D341Med (cell line): ENCODE measurements around the gene FUT8.

Source experiments
- DNase-seq: peaks from one replicate; pipeline ENCODE4 v3.0.0; 2012; ENCODE audit warnings: low spot score

FUT8 gene

DNA sequence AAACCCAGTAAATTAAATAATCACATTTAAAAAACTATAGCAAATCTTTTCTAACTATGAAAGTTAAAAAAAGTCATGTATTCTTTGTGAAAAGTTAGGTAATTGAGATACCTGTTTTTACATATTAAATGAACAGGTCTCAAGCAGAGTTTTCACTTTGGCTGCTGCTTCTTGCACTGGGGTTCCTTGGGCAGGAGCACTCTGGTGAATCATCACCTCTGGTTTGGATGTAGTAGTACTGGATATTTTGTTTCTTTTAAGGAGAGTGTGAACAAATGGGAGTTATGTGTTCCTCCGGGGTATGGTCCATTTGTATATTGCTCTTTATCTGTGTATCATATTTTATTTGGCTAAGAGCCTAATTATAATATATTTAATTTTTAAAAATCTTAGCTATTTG is 82.7 kb downstream of the FUT8 start:
- DNase-seq: no peak

DNA sequence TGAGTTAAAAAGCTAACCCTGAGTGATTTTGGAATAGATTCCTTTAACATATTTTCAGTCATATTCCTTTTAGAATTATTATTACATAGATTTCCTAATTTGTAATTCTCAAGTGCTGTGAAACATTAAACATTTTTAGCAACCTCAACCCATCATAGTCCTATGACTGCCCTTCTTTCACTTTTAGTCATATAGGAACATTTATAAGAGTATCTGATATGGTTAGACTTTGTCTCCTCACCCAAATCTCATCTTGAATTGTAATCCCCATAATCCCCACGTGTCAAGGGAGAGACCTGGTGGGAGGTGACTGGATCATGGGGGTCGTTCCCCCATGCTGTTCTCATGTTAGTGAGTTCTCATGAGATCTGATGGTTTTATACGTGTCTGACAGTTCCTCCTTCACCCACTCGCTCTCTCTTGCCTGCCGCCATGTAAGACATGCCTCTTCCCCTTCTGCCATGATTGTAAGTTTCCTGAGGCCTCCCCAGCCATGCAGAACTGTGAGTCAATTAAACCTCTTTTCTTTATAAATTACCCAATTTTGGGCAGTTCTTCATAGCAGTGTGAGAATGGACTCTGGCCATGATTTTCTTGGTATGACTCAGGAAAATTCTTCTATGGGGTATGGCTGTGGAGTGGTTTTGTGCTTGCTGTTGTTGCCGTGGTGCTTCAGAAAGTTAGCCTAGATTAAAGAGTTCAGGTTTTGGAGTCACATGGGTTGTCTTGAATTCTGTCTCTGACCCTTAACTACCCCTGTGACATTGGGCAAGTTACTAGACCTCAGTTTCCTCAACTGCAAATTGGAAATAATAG is 83.9 kb downstream of the FUT8 start:
- no peak for DNase-seq

- DNase-seq: no peak
Observed at GRCh38 chr14:65499138-65499537, 86.6 kb downstream of the FUT8 start.

DNA sequence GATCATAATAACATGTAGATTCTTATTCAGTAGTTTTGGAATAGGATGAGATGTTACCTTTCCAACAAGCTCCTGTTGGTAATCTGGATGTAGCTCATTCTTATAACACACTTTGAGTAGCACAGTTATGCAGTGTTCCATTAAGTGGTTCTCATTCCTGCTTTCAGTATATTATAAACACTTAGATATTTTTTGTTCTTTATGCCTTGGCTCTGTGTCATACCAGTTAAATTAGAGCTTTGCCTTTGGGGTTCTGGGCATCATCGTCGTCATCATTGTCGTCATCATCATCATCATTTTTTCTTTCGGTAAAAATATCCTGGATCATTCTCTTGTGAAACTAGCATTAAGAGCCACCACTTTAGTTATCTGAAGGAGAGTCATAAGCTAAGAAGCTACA is 87.5 kb downstream of the FUT8 start:
- no peak for DNase-seq

DNA sequence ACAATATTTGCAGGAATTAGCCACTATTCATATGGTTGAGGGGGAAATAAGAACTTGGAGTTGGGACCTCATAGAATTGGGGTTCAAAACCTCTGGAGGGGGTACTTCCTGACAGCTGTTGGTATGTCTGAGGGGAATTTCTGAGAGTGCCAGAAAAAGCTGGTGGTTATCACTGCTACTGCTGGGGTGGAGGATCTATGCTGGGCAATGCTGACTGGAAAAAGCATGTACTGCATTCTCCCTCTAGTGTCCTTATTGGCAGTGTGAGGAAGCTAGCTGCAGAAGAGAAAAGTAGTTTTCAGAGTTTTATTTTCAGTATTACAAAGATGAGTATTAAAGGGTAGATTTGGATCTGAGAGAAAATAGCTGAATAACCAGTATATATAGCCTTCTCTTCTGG is 88.8 kb downstream of the FUT8 start:
- DNase-seq: no peak

DNA sequence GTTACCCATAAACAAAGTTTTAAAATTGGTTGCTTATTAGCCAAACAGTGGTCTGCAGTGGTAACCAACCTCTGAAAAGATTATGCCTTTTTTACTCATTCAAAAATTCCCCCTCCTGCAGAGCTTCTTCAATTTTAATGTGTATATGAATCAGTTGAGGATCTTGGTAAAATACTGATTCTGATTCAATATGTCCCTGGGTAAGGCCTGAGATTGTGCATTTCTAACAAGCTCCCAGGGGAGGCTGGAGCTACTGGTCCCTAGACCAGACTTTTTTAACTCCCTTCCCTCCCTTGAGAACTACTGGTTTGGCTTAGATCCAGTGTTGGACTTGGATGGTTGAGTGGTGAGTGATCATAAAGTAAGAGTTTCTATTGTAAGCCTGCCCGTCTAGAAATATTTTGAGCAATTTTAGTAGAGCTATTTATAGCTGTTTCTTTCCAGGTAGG is 90.2 kb downstream of the FUT8 start:
- DNase-seq: no peak

DNA sequence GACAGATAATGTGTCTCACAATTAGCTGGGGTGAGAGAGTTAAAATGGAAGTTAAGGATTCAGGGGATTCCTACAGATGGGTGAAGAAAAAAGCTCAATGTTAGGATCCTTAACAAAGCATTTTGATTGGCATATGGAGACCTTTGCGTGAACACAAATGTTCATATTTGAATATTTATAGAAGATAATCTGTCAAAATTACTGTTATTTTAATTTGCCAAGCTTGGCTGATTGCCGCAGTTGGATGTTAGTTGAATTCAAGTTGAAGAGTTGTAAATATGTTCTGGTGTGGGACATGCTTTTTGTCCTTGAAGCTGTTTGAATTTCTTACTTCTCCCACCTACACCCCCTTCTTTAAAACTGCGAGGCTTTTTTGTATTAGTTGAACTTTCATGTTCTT is 91.2 kb downstream of the FUT8 start:
- DNase-seq: no peak

- DNase-seq: no peak
Observed at GRCh38 chr14:65506801-65507200, 94.3 kb downstream of the FUT8 start.

- no peak for DNase-seq
Observed at GRCh38 chr14:65509842-65510241, 97.3 kb downstream of the FUT8 start.

DNA sequence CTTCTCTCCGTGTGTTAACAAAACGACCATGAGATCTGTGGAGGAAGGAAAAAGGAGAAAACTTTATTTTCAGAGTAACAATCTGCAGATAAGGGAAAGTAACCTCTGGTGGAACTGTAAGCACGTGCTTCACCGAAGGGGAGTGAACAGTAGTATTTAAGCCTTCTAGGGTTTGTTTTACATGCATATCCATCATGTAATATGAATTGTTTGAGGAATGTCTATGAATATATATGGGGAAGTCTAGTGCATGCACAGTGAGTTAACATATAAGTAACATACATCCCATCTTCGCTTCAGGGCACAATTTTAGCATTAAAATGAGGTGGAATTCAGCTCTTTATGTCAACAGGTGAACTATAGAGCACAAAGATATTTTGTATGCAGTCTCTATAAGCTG is 101.1 kb downstream of the FUT8 start:
- no peak for DNase-seq

GRCh38 chr14:65517635-65518542 is 105.4 kb downstream of the FUT8 start:
- DNase-seq: no peak

DNA sequence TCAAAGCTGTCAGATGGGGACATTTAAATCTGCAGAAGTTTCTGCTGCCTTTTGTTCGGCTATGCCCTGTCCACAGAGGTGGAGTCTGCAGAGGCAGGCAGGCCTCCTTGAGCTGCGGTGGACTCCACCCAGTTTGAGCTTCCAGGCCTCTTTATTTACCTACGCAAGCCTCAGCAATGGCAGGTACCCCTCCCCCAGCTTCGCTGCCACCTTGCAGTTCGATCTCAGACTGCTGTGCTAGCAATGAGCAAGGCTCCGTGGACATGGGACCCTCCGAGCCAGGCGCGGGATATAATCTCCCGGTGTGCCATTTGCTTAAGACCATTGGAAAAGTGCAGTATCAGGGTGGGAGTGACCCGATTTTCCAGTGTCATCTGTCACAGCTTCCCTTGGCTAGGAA is 115.5 kb downstream of the FUT8 start:
- DNase-seq: no peak

- DNase-seq: no peak
Observed at GRCh38 chr14:65531148-65531547, 118.6 kb downstream of the FUT8 start.

DNA sequence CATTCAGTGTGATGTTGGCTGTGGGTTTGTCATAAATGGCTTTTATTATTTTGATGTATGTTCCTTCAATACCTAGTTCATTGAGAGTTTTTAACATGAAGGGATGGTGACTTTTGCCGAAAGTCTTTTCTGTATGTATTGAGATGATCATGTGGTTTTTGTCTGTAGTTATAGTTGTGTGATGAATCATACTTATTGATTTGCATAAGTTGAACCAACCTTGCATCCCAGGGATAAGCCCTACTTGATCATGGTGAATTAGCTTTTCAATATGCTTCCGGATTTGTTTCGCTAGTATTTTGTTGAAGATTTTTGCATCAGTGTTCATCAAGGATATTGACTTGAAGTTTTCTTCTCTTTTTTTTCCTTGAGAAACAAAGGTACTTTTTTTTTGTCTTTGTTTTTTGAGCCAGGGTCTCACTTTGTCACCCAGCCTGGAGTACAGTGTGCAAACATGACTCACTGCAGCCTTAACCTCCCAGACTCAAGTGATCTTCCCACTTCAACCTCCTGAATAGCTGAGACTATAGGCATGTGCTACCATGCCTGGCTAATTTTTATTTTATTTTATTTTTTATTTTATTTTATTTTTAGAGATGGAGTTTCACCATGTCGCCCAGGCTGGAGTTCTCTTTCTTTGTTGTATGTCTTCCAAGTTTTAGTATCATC is 121.3 kb downstream of the FUT8 start:
- DNase-seq: no peak

DNA sequence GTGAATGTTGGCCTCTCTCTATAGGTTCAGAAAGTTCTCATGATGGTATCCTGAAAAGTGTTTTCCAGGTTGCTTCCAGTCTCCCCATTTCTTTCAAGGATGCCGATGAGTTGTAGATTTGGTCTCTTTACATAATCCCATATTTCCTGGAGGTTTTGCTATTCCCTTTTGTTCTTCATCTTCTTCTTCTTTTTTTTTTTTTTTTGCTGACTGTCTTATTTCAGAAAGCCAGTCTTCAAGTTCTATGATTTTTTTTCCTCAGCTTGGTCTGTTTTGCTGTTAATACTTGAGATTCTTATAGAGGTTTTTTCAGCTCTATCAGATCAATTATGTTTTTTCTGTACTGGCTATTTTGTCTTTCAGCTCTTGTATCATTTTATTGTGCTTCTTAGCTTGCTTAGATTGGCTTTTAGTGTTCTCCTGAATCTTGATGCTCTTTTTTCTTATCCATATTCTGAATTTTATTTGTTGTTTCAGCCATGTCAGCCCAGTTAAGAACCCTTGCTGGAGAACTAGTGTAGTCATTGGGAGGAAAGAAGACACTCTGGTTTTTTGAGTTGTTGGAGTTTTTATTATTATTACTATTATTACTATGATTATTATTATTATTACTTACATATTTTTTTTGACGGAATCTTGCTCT is 124.4 kb downstream of the FUT8 start:
- DNase-seq: no peak

GRCh38 chr14:65548878-65549277 is 136.3 kb downstream of the FUT8 start:
- DNase-seq: no peak

- no peak for DNase-seq
Observed at GRCh38 chr14:65549429-65549828, 136.9 kb downstream of the FUT8 start.

DNA sequence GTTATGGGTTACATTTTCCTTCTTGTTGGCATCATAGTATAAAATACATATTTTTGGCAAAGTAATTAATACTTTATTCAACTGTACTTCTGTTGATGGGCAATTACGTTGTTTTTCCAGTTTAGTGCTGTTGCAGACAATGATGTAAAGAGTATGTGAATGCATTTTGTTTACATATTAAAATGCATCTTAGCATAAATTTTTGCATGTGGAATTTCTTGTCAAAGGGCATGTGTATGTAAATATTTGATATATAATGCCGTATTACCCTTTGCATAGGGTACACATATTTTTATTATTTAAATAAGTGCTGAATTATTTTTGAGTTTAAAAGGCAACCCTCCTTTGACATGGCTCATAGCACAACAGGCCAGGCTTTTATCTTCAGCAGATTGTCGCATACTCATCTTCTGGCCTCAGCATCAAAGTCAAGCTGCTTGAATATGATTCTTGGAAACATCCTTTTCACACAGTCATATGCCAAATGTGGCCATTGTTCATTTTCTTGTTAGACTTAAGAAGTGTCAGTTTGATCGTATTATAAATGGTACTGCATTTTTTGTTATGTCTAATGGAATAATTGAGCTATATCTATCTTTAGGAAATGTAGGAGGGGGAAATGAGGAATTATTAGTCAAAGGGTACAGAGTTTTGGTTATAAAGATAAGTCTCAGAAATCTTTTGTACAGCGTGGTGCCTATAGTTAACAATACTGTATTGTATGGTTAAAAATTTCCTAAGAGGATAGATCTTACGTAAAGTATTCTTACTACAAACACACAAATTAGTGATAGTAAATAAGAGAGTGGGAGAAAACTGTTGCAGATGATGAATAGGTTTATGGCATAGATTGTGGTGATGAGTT is 138.5 kb downstream of the FUT8 start:
- DNase-seq: no peak

DNA sequence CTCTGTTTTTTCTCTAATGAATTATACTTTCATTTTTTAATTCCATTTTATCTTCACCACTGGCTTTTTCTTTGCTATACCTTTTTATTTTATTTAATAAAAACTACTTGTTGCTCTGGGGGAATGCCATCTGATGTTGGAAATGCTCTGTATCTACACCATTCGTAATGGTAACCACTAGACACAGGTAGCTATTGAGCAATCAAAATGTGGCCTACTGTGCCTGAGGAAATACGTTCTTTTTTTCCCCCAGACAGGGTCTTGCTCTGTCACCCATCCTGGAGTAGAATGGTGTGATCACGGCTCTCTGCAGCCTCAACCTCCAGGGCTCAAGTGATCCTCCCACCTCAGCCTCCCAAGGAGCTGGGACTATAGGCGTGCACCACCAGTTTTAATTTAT is 140.2 kb downstream of the FUT8 start:
- no peak for DNase-seq

DNA sequence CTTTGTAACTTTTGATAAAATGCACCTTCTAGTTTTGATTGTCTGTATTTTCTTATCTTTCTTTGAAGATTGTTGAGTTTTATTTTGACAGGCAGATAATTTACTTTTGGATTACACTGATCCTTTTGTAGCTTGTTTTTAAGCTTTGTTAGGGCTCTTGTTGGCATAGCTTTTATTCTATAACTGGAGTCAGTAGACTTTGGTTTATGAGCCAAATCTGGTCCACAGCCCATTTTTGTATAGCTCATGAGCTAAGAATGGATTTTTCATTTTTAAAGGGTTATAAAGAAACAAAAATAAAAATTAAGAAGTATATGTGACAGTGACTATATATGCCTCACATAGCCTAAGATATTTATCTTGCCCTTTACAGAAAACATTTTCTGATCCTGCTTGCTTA is 142.3 kb downstream of the FUT8 start:
- DNase-seq: no peak

- no peak for DNase-seq
Observed at GRCh38 chr14:65555358-65555757, 142.8 kb downstream of the FUT8 start.
